ENCODE data around the gene CDC7.
"Not testable (repeated sequence)": the region's sequence is repeated elsewhere in the genome, so short reads cannot be mapped to it uniquely, and the experiment has no call there.

Gene CDC7

GRCh38 chr1:91500756-91501522, at the start of gene CDC7:
Gene CDC7, plus strand, starts transcription at chr1:91500851. Its CDS starts 866 bp downstream, at chr1:91501717.
- DNase-seq = peak; percentile 91

GRCh38 chr1:91454136-91454535, 46.5 kb upstream of the CDC7 start:
- DNase-seq = no peak

DNA sequence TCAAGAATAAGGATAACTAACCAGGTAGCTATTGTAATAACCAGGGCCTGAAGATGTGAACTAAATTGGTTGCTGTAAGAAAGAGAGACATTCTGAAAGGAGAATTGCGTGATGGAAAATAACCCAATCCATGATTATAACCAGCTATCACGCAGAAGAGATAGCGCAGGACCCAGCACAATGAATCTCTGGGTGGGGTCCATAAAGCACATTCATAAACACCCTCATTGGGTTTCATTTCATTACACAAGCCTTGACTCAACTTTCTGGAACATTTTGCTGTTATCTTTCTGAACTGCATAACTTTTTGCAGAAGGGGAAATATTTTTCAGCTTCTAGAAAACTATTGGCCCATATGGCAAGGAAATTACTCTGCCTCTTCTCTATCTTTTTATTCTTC, 45.3 kb upstream of the CDC7 start:
- no peak for DNase-seq

DNA sequence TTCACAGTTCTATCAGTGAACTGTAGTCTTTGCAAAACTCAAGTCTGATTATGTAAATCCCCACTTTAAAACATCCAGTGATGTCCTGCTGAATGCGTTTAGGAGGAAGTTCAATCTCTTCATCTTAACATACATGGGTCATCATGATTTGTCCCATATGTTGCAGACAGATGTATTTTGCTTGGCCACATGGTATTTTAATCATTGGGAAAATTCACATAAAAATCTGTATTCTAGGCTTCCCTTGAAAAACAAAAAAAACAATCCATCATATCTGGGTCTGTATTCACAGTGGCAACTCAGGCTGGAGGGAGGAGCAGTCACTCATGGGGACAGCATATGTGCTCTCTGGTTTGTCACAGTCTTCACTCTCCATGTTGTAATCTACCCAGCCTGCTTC, 44.8 kb upstream of the CDC7 start:
- DNase-seq = no peak

DNA sequence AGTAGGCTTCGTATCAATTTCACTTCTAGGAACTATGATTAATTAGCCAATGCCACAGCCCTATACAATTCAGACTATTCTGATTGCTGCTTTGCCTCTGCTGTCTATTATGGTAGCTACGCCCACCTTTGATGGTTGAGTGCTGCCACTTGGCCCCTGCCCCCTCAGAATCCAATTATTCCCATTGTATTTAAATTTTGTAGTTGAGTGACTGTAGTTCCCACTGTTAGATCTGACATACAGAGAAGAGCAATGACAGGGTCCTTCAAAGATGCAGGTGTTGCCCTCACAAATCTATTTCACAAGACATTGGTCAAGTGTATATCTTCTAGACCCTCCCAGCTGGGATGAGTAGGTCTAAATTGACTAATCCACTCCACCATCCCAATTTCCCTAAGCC, 35.3 kb upstream of the CDC7 start:
- DNase-seq = not testable (repeated sequence)

GRCh38 chr1:91476533-91477217, 24.0 kb upstream of the CDC7 start:
- no peak for DNase-seq

- no peak for DNase-seq
Measured at GRCh38 chr1:91487469-91487868, 13.2 kb upstream of the CDC7 start.

GRCh38 chr1:91490501-91490900, 10.2 kb upstream of the CDC7 start:
- DNase-seq = no peak

DNA sequence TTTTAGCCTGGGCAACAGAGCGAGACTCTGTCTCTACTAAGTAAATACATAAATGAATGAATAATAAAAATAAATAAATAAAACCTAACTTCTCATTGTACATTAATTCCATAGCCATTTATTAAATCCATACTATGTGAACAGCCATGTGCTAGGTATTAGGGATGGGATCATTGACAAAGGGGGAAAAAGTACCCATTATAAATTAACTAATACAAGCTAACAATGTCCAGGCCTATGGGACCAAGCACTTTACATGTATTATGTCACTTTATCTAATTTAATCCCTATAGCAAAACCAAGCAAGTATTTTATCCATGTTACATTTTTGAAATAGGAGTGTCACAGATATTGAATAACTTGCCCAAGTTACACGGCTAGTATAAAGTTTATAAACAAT, 2.6 kb upstream of the CDC7 start:
- DNase-seq = no peak

GRCh38 chr1:91498498-91499245, 2.0 kb upstream of the CDC7 start:
- DNase-seq = no peak

DNA sequence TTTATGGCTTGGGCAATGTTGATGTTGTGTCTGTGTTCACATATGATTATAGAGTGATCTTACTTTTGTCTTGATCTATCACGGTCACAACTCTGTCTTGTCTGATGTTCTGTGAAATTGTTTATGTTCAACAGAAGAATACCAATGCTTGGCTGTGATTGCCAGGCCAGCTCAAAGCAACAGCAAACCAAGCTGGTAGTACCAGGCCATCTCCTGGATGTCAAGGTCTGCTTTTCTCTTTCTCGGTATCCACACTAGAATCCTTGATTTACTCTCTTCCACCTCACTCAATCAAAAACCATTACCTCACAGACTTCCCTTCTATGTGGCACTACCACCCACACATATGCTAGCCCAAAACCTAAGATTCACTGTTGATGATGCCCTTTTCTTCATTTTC, 1.3 kb upstream of the CDC7 start:
- DNase-seq = no peak

GRCh38 chr1:91499904-91500755, 521 bp upstream of the CDC7 start:
- DNase-seq = no peak

DNA sequence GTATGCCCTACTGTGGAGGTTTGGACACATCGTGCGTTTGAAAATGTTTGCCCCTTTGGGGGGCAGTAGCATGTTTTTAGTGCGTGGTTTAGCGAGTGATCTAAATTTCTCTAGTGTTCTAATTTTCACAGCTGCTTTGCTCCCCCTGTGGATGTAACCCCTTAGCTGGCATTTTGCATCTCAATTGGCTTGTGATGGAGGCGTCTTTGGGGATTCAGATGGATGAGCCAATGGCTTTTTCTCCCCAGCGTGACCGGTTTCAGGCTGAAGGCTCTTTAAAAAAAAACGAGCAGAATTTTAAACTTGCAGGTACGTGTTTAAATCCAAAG, 836 bp downstream of the CDC7 start:
- no peak for DNase-seq

GRCh38 chr1:91501971-91502671, 1.5 kb downstream of the CDC7 start:
- DNase-seq = no peak

- DNase-seq = no peak
Measured at GRCh38 chr1:91502672-91503184, 2.1 kb downstream of the CDC7 start.

GRCh38 chr1:91503332-91503900, 2.8 kb downstream of the CDC7 start:
- DNase-seq = no peak

GRCh38 chr1:91503975-91504530, 3.4 kb downstream of the CDC7 start:
- DNase-seq = no peak

DNA sequence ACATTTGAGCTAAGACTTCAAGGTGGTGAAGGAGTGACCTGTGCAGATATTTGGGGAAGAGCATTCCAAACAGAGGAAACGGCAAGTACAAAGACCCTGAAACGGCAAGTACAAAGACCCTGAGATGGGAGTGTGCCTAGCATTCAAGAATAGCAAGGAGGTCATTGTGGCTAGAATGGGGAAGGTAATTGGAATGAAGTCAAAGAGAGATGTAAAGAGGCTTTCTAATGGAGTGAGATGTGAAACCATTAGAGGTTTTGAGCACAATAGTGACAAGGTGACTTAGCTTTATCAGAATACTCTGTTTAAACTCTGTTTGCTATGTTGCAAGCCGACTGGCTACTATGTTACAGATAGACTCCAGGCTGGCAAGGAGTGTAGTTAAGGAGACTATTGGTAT, 4.4 kb downstream of the CDC7 start:
- no peak for DNase-seq

DNA sequence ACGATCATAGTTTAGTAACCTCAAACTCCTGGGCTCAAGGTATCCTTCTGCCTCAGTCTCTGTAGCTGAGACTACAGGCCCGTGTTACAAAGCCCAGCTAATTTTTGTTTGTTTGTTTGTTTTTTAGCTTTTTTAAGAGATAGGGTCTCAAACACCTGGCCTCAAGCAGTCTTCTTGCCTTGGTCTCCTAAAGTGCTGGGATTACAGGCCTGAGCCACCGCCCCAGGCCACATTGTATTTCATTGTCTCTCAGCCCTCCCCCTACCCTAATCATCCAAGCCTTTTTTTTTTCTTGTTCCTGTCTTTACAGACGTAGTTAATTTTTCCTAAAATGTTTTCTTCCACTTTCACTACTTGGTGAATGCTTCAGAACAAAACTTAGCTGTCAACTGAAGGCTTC, 5.4 kb downstream of the CDC7 start:
- DNase-seq = no peak

DNA sequence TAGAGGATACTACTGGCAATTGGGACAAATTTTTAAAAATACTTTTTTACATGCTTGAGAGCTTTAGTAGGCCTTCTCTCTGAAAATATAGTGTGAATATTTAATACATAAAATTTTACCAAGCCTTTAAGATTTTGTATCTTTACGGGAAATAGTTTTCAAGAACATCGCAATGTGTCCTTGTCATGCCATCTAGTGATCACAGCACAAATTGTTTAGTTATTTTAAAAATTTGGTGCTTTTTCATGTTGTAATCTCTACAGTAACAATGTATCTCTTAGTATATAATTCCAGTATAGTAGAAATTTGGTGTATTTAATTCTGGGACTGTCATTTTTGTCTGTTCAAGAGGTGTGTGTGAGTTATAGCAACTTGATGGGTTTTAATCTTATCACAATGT, 6.7 kb downstream of the CDC7 start:
- DNase-seq = no peak

GRCh38 chr1:91510754-91511153, 10.1 kb downstream of the CDC7 start:
- no peak for DNase-seq

DNA sequence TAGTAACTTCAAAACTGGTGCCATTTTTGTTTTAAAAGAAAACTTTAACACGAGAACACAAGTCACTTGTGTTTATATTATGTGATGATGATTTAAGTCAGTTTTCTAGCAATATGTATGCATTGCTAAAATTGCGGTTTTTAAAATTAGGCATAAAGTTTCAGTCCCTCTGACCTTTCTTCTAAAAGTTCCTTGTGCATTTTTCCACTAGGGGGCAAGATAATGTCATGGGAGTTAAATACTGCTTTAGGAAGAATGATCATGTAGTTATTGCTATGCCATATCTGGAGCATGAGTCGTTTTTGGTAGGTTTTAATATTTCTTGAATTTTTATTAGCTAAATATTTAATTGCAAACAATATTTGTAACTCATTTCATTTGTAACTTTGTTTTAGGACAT, 10.7 kb downstream of the CDC7 start:
- DNase-seq = no peak

All from stimulated activated CD8-positive, alpha-beta memory T cell treated with anti-CD3 and anti-CD28 coated beads, Interleukin-4, amount 100 ng/mL, for 48 hours (primary cell).